CD4-positive, alpha-beta memory T cell (primary cell): ENCODE data around the gene AREL1. TPM values are rescaled to one million over a fixed set of nuclear protein-coding genes. Genes with fewer than 3 reads are reported as not detected.

Source experiments
- CTCF ChIA-PET: fragments of 350-600 bp; sonication (Branson Sonifier 250); formaldehyde crosslinking; loops from one replicate; lab custom pipeline; 2021; ENCODE audit warnings: inconsistent platforms; ENCODE audit not compliant: partially characterized antibody; lab: Charles Lee
- POLR2A ChIA-PET: fragments of 350-600 bp; sonication (Branson Sonifier 250); formaldehyde crosslinking; loops from one replicate; lab custom pipeline; 2021; ENCODE audit not compliant: partially characterized antibody; lab: Charles Lee
- DNase-seq, 5 donors: peaks; one replicate each; pipeline versions ENCODE4 v3.0.0 to v3.0.0-alpha.2; 2020 to 2022; ENCODE audit warnings: mixed read lengths in 1 of 5
- H3K27ac ChIP-seq: one replicate; pipeline ENCODE4 v1.7.0; 2013; ENCODE audit warnings: low read depth, low read length
- H3K27me3 ChIP-seq: 2 replicates; pipeline ENCODE4 v1.7.0; 2013; ENCODE audit warnings: mild to moderate bottlenecking, low read length, moderate library complexity; ENCODE audit not compliant: insufficient read depth
- H3K36me3 ChIP-seq: 2 replicates; pipeline ENCODE4 v1.7.0; 2013; ENCODE audit warnings: mild to moderate bottlenecking, low read length, moderate library complexity; ENCODE audit not compliant: insufficient read depth
- H3K4me1 ChIP-seq: 2 replicates; pipeline ENCODE4 v1.7.0; 2013; ENCODE audit warnings: mild to moderate bottlenecking, low read length, moderate library complexity; ENCODE audit not compliant: insufficient read depth
- H3K4me3 ChIP-seq, 2 donors: one replicate each; pipeline ENCODE4 v1.7.0; 2013; ENCODE audit warnings: low read length in 2 of 2, mild to moderate bottlenecking in 1 of 2
- H3K9me3 ChIP-seq, 2 donors: one replicate each; pipeline ENCODE4 v1.7.0; 2013; ENCODE audit warnings: low read length in 2 of 2, control low read depth in 1 of 2; ENCODE audit not compliant: control insufficient read depth in 1 of 2
- H3K27ac Mint-ChIP-seq, 7 donors: one replicate each; pipeline ENCODE4 v1.8.0; 2020 to 2021; ENCODE audit warnings: mixed read lengths in 7 of 7, mild to moderate bottlenecking in 6 of 7, inconsistent platforms in 3 of 7, moderate library complexity in 3 of 7
- H3K27me3 Mint-ChIP-seq, 2 donors: one replicate each; pipeline ENCODE4 v1.8.0; 2020 to 2021; ENCODE audit warnings: mixed read lengths in 2 of 2
- H3K36me3 Mint-ChIP-seq, 2 donors: one replicate each; pipeline ENCODE4 v1.8.0; 2020 to 2021; ENCODE audit warnings: mixed read lengths in 2 of 2, inconsistent platforms in 1 of 2, mild to moderate bottlenecking in 1 of 2
- H3K4me1 Mint-ChIP-seq, 4 donors: one replicate each; pipeline ENCODE4 v1.8.0; 2020 to 2021; ENCODE audit warnings: mixed read lengths in 4 of 4, mild to moderate bottlenecking in 1 of 4
- H3K4me3 Mint-ChIP-seq, 8 donors: one replicate each; pipeline ENCODE4 v1.8.0; 2020 to 2021; ENCODE audit warnings: mixed read lengths in 8 of 8, mild to moderate bottlenecking in 7 of 8, moderate library complexity in 6 of 8, inconsistent platforms in 3 of 8
- H3K9me3 Mint-ChIP-seq, 8 donors: one replicate each; pipeline ENCODE4 v1.8.0; 2020 to 2021; ENCODE audit warnings: mixed read lengths in 8 of 8, mild to moderate bottlenecking in 5 of 8, inconsistent platforms in 3 of 8, moderate library complexity in 1 of 8
- intact Hi-C: fragments of 100-400 bp; cut with micrococcal nuclease; formaldehyde crosslinking; loops from one replicate; pipeline ENCODE4 v1.15.1; 2023
- polyA plus RNA-seq, 2 donors: library from polyadenylated mRNA; unstranded; fragments of 300-500 nt; fragmentation: Illumina TruSeq; gene quantifications; one replicate each; pipeline ENCODE4 v1.2.3, GENCODE V29; 2021
- total RNA-seq, 2 experiments: library from RNA; stranded (reverse); gene quantifications; one replicate each; pipeline ENCODE4 v1.2.3, GENCODE V29; 2021

AREL1 gene
- total and polyA plus RNA-seq, 4 experiments from 2014 or later, result 16.2 to 46.1 (median 34.3) TPM

GRCh38 chr14:74655599-74656395 is 57.1 kb downstream of the AREL1 start:
- Histone ChIP-seq H3K27ac (no peak overlapping the region), H3K4me1 (no peaks in the 10 kb centered on the region), H3K36me3 (no peaks in the 10 kb centered on the region), H3K9me3 (no peaks in the 10 kb centered on the region), H3K4me3 (no peak overlapping the region), H3K27me3 (no peaks in the 10 kb centered on the region)
- no peak for DNase-seq
- H3K27me3 Mint-ChIP-seq, result no peaks in the 10 kb centered on the region
- H3K9me3 Mint-ChIP-seq, result no peaks in the 10 kb centered on the region
- intact Hi-C loops, result no loop called here
- ChIA-PET CTCF (interaction anchor here (1.0 to 1.4 kb wide), 5 partner anchors 8 to 107 kb away, joined by 3 to 5 read pairs (median 3); partner anchors contain the start of gene LTBP2), POLR2A (interaction anchor here (1.3 kb wide), 1 partner anchor 37 kb away, joined by 3 read pairs; no protein-coding TSS in a partner anchor)
- peaks cover 4 to 13% (median 7%) of the 10 kb centered on the region in 4 donors for H3K4me1 Mint-ChIP-seq
- H3K4me3 Mint-ChIP-seq, result no peak overlapping the region
- peak overlapping the region in 5 of 7 donors; percentile 7 to 67 (median 25) for H3K27ac Mint-ChIP-seq
- peaks cover 18 to 32% of the 10 kb centered on the region in 2 donors for H3K36me3 Mint-ChIP-seq

DNA sequence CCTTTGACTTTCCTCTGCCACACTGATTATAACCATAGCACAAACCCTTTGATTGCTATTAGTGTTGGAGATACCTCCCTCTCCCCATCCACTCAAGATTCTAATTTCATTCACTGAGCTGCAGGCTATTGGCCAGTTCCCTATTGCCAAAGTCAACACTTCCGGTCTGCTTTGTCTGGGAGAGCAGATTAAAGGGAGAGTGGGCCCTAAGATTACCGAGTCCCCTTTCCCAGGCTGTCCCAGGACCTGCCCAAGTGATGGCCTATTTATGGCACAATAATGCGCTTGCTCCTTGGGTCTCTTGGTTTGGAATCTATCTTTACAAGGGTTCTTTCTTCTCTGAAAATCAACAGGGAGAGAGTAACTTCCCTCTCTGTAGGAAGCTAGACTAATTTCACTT is 57.9 kb downstream of the AREL1 start:
- Mint-ChIP-seq H3K27me3 (no peaks in the 10 kb centered on the region), H3K27ac (peak overlapping the region in 4 of 7 donors; percentile 6 to 86 (median 19)), H3K4me1 (peaks cover 4 to 16% (median 10%) of the 10 kb centered on the region in 4 donors), H3K9me3 (no peaks in the 10 kb centered on the region), H3K4me3 (no peak overlapping the region), H3K36me3 (peaks cover 18 to 31% of the 10 kb centered on the region in 2 donors)
- H3K27ac ChIP-seq, result no peak overlapping the region
- no peaks in the 10 kb centered on the region for H3K36me3 ChIP-seq
- DNase-seq, result no peak
- intact Hi-C loops, result no loop called here
- ChIA-PET POLR2A (interaction anchor here (1.3 kb wide), 1 partner anchor 36 kb away, joined by 3 read pairs; no protein-coding TSS in a partner anchor), CTCF (interaction anchor here (1.1 kb wide), 1 partner anchor 46 kb away, joined by 3 read pairs; no protein-coding TSS in a partner anchor)
- H3K27me3 ChIP-seq, result no peaks in the 10 kb centered on the region
- no peaks in the 10 kb centered on the region for H3K9me3 ChIP-seq
- H3K4me3 ChIP-seq, result no peak overlapping the region
- H3K4me1 ChIP-seq, result no peaks in the 10 kb centered on the region

DNA sequence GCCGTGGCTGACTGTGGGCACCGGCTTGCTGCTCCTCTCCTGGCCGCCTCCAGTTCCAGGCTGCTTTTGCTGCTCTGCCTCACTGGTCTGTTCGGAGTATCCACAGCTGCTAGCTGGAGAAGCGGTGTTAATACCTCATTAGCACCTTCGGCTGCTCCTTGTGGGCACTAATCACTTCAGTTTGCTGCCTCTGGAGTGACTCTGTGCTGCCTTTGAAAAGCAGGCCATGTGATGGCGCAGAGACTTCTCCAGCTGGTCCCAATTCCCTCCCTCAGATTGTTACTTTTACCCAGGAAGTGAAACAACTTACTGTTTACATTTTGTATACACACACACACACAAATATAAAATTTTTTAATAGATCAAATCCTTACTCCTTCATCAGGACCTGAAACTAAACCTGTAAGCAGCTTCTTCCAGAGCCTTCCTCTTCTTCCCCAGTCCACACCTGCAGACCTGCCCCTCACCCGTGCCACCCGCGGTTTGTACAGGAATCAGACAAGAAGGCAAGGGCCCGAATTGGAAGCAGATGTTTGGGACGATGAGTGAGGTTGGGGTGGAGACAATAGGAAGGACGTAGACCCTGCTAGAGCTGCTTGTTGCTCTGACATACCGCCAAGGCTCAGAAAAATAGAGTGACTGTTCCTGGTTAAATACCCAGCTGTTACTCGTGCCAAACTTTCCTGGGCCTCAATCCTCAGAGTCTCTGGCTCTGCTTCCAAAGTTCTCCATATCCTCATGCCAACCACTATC is 59.3 kb downstream of the AREL1 start:
- Histone ChIP-seq H3K4me1 (no peaks in the 10 kb centered on the region), H3K9me3 (no peaks in the 10 kb centered on the region), H3K36me3 (no peaks in the 10 kb centered on the region), H3K27me3 (no peaks in the 10 kb centered on the region), H3K4me3 (no peak overlapping the region), H3K27ac (no peak overlapping the region)
- DNase-seq, result no peak
- ChIA-PET CTCF (interaction anchor here (1.5 to 2.8 kb wide), 2 partner anchors 25 to 44 kb away, joined by 4 to 10 read pairs; no protein-coding TSS in a partner anchor), POLR2A (interaction anchor here (1.1 to 1.5 kb wide), 2 partner anchors 35 to 45 kb away, joined by 3 to 8 read pairs; no protein-coding TSS in a partner anchor)
- H3K4me3 Mint-ChIP-seq, result no peak overlapping the region
- H3K27ac Mint-ChIP-seq, result peak overlapping the region in 2 of 7 donors; percentile 2 to 52
- no peaks in the 10 kb centered on the region for H3K9me3 Mint-ChIP-seq
- no peaks in the 10 kb centered on the region for H3K27me3 Mint-ChIP-seq
- intact Hi-C loops, result no loop called here
- peaks cover 4 to 16% (median 10%) of the 10 kb centered on the region in 4 donors for H3K4me1 Mint-ChIP-seq
- peaks cover 18 to 22% of the 10 kb centered on the region in 2 donors for H3K36me3 Mint-ChIP-seq

GRCh38 chr14:74652541-74652940 is 60.3 kb downstream of the AREL1 start:
- ChIA-PET CTCF (interaction anchor here (1.0 to 2.8 kb wide), 2 partner anchors 10 to 43 kb away, joined by 3 to 10 read pairs; no protein-coding TSS in a partner anchor), POLR2A (no interaction called here)
- Histone ChIP-seq H3K36me3 (no peaks in the 10 kb centered on the region), H3K27me3 (no peaks in the 10 kb centered on the region), H3K4me3 (no peak overlapping the region), H3K27ac (no peak overlapping the region), H3K4me1 (no peaks in the 10 kb centered on the region), H3K9me3 (no peaks in the 10 kb centered on the region)
- Mint-ChIP-seq H3K4me3 (no peak overlapping the region), H3K36me3 (peaks cover 18% of the 10 kb centered on the region in 2 donors), H3K27ac (no peak overlapping the region), H3K4me1 (peaks cover 4 to 16% (median 10%) of the 10 kb centered on the region in 4 donors), H3K27me3 (no peaks in the 10 kb centered on the region), H3K9me3 (no peaks in the 10 kb centered on the region)
- no peak for DNase-seq
- intact Hi-C loops, result no loop called here

DNA sequence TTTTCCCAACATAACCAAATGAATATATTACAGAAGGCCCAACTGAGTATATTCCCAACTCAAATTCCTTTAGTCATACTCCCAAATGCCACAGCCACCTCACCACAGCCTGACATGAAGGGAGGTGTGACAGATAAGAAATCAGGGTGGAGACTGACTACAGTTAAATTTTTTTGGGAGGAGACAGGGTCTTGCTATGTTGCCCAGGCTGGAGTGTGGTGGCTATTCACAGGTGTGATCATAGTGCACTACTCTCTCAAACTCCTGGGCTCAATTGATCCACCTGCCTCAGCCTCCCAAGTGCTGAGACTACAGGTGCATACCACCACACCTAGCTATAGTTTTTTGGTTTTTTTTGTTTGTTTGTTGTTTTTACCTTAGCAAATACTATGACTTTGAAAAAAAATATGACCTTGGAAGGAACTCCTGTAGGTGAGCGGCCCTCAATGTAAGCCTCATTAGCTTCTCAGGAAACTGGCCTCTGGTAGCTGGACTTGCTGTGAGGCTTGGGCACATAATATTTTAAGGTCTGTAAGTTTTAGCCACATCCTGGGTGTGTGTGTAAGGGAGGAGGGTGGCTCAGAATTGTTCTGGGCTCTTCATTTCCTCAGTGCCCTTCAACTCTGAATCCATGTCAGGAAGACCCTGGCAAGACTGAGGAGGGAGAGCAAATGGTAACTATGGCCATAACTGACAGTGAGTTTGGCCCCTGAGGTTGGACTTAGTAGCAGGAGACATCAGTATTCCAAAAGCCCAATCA is 61.8 kb downstream of the AREL1 start:
- Histone ChIP-seq H3K4me1 (no peaks in the 10 kb centered on the region), H3K27me3 (no peaks in the 10 kb centered on the region), H3K9me3 (no peaks in the 10 kb centered on the region), H3K36me3 (no peaks in the 10 kb centered on the region), H3K27ac (no peak overlapping the region), H3K4me3 (no peak overlapping the region)
- POLR2A ChIA-PET, result no interaction called here
- Mint-ChIP-seq H3K36me3 (peaks cover 6 to 7% of the 10 kb centered on the region in 2 donors), H3K4me1 (peaks cover 4 to 16% (median 10%) of the 10 kb centered on the region in 4 donors), H3K27me3 (peaks cover 0 to 1% of the 10 kb centered on the region in 2 donors), H3K4me3 (no peak overlapping the region), H3K27ac (peak overlapping the region in 4 of 7 donors; percentile 23 to 59 (median 40)), H3K9me3 (no peaks in the 10 kb centered on the region)
- CTCF ChIA-PET, result interaction anchor here (0.9 to 2.8 kb wide), 2 partner anchors 42 to 107 kb away, joined by 4 to 10 read pairs; no protein-coding TSS in a partner anchor
- DNase-seq, result no peak
- intact Hi-C loops, result no loop called here

GRCh38 chr14:74649673-74650072 is 63.2 kb downstream of the AREL1 start:
- CTCF ChIA-PET, result interaction anchor here (2.4 kb wide), 1 partner anchor 38 kb away, joined by 6 read pairs; the partner anchor contains the start of gene LTBP2
- Histone ChIP-seq H3K27me3 (no peaks in the 10 kb centered on the region), H3K9me3 (no peaks in the 10 kb centered on the region), H3K4me1 (no peaks in the 10 kb centered on the region), H3K27ac (no peak overlapping the region), H3K4me3 (no peak overlapping the region), H3K36me3 (no peaks in the 10 kb centered on the region)
- intact Hi-C loops, result no loop called here
- Mint-ChIP-seq H3K9me3 (no peaks in the 10 kb centered on the region), H3K4me3 (no peak overlapping the region), H3K27me3 (peaks cover 0 to 1% of the 10 kb centered on the region in 2 donors), H3K27ac (peak overlapping the region in 1 of 7 donors; percentile 42), H3K4me1 (peaks cover 4 to 16% (median 10%) of the 10 kb centered on the region in 4 donors), H3K36me3 (no peaks in the 10 kb centered on the region)
- DNase-seq, result no peak
- POLR2A ChIA-PET, result interaction anchor here (1.0 kb wide), 1 partner anchor 75 kb away, joined by 3 read pairs; no protein-coding TSS in a partner anchor
